Activated CD8-positive, alpha-beta memory T cell treated with anti-CD3 and anti-CD28 coated beads for 4 hours (primary cell): ENCODE measurements around the gene IQCC.
A peak's percentile ranks its signal among the peaks of the same experiment; 100 is the strongest.

Experiments used
- DNase-seq, 2 donors: peaks; one replicate each; pipeline ENCODE4 v3.0.0-alpha.2; 2020; ENCODE audit warnings: low read depth in 2 of 2

IQCC gene

GRCh38 chr1:32195972-32196823, 9.3 kb upstream of the IQCC start:
- DNase-seq: no peak

- no peak for DNase-seq
Measured at GRCh38 chr1:32197074-32197473, 8.4 kb upstream of the IQCC start.

- DNase-seq: no peak
Measured at GRCh38 chr1:32197837-32198236, 7.6 kb upstream of the IQCC start.

DNA sequence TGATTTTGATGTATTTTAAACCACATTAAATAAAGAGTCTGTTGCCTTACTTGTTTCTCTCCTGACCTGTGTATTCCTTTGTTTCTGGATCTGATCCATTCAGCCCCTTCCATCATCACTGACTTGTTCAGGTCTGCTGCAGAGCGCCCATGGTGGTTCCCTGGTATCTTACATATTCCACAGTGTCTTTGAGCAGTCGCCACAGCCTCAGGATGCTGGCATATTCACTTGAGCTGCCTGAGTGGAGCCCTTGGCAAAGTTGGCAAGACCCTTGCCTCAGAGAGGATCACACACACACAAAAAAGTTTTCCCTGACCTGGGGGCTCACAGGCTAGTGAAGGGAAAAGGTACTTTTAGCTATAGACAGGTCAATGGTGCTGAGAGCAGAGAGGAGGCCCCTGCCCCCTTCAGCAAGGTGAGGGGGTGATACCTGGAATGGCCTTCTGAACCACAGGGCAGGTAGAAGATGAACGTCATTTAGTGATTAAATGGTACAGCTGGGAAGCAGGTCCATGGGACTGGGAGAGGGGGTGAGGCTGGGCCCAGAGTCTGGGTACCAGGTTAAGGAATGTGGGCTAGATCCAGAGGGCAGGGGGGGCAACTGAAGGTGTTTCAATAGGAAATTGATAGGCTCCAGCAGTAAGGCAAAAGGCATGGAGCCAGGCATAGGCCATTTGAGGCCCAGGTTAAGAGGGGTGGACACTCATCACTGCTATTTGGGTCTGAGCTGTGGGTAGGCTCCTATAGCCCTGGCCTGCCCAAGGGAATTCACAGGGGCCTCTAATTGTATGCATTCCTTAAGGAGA, 7.0 kb upstream of the IQCC start:
- no peak for DNase-seq

- DNase-seq: no peak
Measured at GRCh38 chr1:32199043-32199716, 6.3 kb upstream of the IQCC start.

GRCh38 chr1:32199717-32200072, 5.8 kb upstream of the IQCC start:
- no peak for DNase-seq

GRCh38 chr1:32200226-32201010, 5.1 kb upstream of the IQCC start, which contains the start of gene CCDC28B:
Gene CCDC28B (plus strand): TSS chr1:32200595. CDS start chr1:32201936, 1,341 bp downstream.
- DNase-seq: peak in 1 of 2 donors; percentile 24

DNA sequence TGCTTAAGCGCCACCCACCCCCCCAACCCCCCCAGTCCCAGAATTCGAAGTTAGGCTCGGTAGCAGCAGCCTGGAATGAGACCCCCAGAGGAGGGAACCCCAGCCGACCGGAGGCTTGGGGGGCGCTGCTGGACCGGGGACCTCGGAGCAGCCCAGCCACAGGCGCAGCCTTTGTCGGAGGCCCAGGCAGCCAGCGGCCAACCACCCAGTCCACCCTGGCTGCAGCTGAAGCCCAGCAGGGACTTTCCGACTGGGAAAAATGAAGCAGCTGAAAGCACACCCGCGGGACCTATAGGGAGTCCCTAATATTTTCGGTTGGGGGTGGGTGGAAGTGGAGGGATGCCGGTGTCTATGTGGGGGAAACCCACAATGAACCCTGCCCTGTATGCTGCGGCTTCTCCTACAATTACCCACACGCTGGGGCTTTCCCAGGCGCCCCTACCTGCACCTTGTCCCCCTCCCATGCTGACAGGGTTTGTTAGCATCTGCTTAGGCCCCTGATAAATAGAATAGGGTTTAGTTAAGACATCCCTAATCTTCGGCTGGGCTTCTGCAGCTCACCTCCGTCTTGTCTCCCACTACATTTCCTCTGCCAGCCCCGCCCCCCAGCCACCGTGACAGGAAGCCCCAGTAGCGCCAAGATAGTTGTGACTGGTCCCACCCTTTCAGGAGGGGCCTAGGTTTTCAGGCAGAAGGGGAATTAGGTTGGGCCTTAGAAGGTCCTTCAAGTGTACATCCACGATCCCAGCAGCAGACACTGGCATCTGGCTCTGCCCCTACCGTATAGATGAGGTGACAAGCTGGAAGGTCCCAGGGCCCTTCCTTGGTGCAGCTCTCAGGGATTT, 4.2 kb upstream of the IQCC start:
- peak; percentile 52 to 58 for DNase-seq

- DNase-seq: no peak
Measured at GRCh38 chr1:32204943-32205361, 519 bp upstream of the IQCC start.

GRCh38 chr1:32208469-32208868, 3.0 kb downstream of the IQCC start:
- no peak for DNase-seq

DNA sequence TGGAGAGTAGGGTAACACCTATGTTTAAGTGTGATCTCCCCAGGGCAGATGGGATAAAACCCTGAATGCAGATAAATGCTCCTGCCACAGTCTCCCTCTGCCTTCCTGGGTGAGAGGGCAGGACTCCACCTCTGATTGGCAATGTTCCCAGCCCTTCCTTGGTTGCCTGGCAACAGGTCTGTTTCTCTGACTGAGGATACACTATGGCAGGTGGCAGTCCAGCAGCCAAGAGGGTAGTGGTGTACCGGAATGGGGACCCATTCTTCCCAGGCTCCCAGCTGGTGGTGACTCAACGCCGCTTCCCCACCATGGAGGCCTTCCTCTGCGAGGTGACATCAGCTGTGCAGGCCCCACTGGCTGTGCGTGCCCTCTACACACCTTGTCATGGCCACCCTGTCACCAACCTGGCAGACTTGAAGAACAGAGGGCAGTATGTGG, 3.4 kb downstream of the IQCC start, which contains the start of gene DCDC2B:
Gene DCDC2B (plus strand): TSS at position 199 of the 438 bp plus-strand sequence. CDS start 5 bp downstream, at position 204.
- no peak for DNase-seq

DNA sequence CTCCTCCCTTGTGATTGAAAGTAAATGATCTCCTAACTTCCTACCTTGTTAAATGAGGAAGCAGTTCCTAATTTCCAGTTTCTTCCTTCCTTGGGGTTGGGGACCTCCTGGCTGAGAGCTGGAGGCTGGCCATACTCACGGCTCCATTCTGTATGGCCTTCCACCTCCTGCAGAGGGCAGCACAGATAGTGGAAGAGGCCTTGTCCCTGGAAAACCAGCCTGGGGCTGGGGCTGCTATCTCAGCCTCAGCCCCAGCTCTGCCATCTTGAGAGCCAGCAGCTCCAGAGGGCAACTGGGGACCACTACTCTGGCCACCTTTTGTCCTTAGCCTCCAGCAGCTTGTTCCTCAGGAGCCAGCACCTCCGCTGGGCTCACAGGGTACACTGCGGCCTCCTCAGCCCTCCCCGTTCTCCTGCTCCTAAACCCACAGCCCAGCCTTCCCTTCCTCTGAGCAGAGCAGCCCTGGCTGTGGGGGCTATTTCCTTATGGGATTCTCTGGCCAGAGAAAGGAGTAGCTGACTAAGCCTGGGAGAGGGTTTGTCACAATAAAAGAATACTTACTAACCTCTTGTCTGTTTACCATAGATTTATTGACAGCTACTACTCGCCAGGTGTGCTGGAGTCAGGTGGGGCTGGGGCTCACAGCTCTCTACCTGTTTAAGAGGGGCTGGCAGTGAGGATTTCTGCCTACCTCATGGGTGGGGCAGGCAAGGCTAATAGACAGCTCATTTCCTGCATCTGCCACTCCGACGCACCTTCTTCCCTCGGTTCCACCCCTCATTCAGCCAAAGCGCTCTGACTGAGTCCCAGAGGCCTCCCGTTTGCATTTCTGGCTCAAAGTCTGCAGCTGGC, 10.4 kb downstream of the IQCC start:
- no peak for DNase-seq

DNA sequence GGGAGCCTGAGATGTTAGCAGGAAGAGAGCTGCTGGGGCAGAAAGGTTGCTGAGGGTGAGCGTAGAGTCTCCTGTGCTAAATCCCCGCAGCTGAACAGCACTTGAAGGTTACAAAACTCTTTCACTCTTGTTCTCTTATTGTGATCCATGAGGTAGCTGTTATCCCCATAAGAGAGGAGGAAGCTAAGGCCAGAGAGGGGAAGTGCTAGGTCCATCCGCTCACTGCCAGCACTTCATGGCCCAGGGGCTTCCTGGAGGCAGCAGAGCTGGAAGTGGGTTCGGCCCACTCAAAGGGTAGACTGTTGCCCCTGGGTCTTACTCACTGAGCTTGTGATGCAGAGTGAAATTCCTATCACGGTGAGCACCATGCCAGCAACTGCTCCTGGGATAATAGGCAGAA, 11.1 kb downstream of the IQCC start:
- DNase-seq: no peak

DNA sequence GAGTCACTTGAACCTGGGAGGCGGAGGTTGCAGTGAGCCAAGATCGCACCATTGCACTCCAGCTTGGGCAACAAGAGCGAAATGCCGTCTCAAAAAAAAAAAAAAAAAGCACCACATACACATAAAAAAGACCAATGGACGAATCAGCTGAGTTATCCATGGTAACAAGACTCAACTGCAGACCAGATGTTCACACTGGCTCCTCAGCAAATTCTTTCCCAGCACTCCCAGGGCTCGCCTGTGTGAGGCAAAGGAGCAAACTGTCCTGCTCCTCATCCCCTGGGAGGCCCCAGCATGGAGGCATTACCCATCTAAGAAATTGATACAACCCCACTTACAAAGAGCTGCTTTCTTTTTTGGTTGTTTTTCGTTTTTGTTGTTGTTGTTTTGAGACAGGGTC, 13.6 kb downstream of the IQCC start:
- no peak for DNase-seq

GRCh38 chr1:32220746-32221580, 15.5 kb downstream of the IQCC start:
- DNase-seq: no peak

DNA sequence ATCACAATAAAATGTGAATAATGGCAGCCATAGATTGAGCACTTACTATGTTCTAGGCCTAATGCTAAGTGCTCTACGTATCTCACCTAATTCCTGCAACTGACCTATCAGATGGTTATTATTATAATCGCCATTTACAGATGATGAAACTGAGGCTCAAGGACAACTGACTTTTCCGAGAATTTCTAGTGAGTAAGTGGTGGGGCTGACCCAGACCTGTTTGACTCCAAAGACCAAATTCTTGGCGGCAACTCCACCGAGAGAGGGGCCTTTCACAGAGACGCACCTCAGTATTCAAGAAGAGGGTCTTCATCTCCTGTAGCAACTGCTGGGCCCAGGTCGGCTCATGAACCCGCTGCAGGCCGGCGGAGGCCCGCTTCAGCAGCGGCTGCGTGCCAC, 16.1 kb downstream of the IQCC start:
- DNase-seq: no peak

DNA sequence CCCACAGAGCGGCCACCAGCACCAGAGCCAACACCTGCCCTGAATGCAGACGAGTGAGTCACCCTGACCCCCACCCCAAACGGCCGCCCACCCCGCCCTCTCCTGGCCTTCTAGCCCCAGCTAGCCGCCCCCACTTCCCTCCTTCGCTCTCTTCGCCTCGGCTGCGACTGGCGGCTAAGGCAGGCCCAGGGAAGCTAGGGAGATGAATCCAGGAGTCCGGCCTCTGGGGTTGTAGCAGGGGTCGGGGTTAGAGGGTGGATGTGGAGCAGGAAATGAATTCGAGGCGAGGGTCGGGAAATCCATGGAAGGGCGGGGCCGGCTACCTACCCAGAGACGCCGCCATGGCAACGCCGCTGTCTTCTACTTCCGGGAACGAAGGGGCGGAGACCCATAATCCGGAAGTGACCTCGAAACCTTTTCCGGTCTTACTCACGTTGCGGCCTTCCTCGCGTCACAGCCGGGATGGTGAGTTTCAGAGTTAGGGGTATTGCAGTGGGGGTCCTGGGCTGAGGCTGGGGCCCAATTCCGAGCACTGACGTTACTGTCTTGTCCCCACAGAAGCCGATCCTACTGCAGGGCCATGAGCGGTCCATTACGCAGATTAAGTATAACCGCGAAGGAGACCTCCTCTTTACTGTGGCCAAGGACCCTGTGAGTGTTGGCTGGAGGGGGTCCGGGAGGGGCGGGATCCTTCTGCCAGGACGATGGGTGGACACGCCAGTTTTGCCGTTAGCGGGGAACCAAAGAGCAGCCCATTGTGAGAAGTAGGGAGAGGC, 16.7 kb downstream of the IQCC start, which contains the start of the genes EIF3I and TMEM234:
Gene EIF3I (plus strand): TSS at position 428 of the 776 bp plus-strand sequence. CDS start 35 bp downstream, at position 463.
Gene TMEM234 (minus strand): TSS at position 374 of the 776 bp plus-strand sequence. CDS start 31 bp downstream, at position 343.
- peak; percentile 89 to 90 for DNase-seq
